ENCODE data around the gene ALG3.
A peak's percentile ranks its signal among the peaks of the same experiment; 100 is the strongest.

Gene ALG3

DNA sequence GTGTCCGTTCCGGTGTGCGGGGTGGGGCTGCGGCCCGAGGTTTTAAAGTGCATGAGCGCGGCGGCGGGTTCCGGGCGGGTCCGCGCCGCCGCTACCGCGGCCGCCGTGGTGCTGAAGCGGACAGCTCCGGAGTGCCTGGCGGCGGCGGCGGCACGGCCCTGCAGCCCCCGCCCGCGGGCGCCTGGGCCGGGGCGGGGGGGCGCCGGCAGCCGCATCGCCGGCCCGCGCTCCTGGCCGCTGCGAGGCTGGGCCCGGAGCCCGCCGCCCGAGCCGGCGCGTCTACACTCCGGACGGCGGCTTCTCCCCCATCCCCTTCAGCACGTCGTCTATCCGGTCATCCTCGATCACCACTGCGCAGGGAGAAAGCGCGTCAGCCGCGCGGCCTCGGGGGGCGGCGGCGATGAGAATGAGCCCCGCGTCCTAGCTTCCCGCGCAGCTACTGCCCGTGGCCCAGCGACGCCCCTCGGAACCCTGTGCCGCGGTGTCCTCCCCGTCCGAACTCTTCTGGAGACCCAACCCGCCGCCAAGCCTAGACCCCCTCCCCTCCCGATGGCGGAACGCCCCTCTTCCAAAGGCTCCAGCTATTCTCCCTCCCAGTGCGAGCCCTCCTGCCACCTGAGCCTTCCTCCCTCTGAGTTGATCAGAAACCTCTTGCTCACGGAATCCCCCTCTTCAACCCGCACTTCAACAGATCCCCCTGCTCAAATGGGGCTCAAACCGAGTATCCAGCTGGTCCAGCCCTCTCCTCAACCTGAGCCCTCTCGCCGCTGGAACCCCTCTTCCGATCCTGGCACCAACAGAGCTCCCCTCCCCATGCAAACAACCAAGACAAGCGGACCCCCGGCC, 11.3 kb upstream of the ALG3 start:
- Histone ChIP-seq H3K4me1 (ENCODE audit: control insufficient read depth, insufficient read depth, low read length) (peaks cover 6% of the 10 kb centered on the region), H3K9ac (ENCODE audit: low read depth, low read length) (no peak overlapping the region), H3K9me3 (ENCODE audit: control insufficient read depth, insufficient read depth, low read length) (no peaks in the 10 kb centered on the region), H3K36me3 (ENCODE audit: control insufficient read depth, insufficient read depth, low read length) (0 out of 2 replicates have a peak, but pooled peaks cover 5% of the 10 kb centered on the region), H3K27ac (ENCODE audit: low read depth, low read length) (no peak overlapping the region), H3K27me3 (ENCODE audit: control insufficient read depth, insufficient read depth, low read length) (peaks cover 53% of the 10 kb centered on the region), H3K4me3 (ENCODE audit: low read depth, low read length) (peak overlapping the region; percentile 73)

GRCh38 chr3:184259396-184259877, 10.7 kb upstream of the ALG3 start:
- H3K27me3 ChIP-seq (ENCODE audit: control insufficient read depth, insufficient read depth, low read length): peaks cover 53% of the 10 kb centered on the region
- no peak overlapping the region for H3K27ac ChIP-seq (ENCODE audit: low read depth, low read length)
- H3K9me3 ChIP-seq (ENCODE audit: control insufficient read depth, insufficient read depth, low read length): no peaks in the 10 kb centered on the region
- H3K4me3 ChIP-seq (ENCODE audit: low read depth, low read length): peak overlapping the region; percentile 33; the same call in 1 of the 2 replicates
- peaks cover 6% of the 10 kb centered on the region for H3K4me1 ChIP-seq (ENCODE audit: control insufficient read depth, insufficient read depth, low read length)
- 0 out of 2 replicates have a peak, but pooled peaks cover 5% of the 10 kb centered on the region for H3K36me3 ChIP-seq (ENCODE audit: control insufficient read depth, insufficient read depth, low read length)
- no peak overlapping the region for H3K9ac ChIP-seq (ENCODE audit: low read depth, low read length)

GRCh38 chr3:184258926-184259325, 10.2 kb upstream of the ALG3 start:
- H3K9me3 ChIP-seq (ENCODE audit: control insufficient read depth, insufficient read depth, low read length): no peaks in the 10 kb centered on the region
- H3K4me3 ChIP-seq (ENCODE audit: low read depth, low read length): no peak overlapping the region
- peaks cover 6% of the 10 kb centered on the region for H3K4me1 ChIP-seq (ENCODE audit: control insufficient read depth, insufficient read depth, low read length)
- peaks cover 53% of the 10 kb centered on the region for H3K27me3 ChIP-seq (ENCODE audit: control insufficient read depth, insufficient read depth, low read length)
- no peak overlapping the region for H3K27ac ChIP-seq (ENCODE audit: low read depth, low read length)
- H3K9ac ChIP-seq (ENCODE audit: low read depth, low read length): no peak overlapping the region
- H3K36me3 ChIP-seq (ENCODE audit: control insufficient read depth, insufficient read depth, low read length): 0 out of 2 replicates have a peak, but pooled peaks cover 5% of the 10 kb centered on the region

DNA sequence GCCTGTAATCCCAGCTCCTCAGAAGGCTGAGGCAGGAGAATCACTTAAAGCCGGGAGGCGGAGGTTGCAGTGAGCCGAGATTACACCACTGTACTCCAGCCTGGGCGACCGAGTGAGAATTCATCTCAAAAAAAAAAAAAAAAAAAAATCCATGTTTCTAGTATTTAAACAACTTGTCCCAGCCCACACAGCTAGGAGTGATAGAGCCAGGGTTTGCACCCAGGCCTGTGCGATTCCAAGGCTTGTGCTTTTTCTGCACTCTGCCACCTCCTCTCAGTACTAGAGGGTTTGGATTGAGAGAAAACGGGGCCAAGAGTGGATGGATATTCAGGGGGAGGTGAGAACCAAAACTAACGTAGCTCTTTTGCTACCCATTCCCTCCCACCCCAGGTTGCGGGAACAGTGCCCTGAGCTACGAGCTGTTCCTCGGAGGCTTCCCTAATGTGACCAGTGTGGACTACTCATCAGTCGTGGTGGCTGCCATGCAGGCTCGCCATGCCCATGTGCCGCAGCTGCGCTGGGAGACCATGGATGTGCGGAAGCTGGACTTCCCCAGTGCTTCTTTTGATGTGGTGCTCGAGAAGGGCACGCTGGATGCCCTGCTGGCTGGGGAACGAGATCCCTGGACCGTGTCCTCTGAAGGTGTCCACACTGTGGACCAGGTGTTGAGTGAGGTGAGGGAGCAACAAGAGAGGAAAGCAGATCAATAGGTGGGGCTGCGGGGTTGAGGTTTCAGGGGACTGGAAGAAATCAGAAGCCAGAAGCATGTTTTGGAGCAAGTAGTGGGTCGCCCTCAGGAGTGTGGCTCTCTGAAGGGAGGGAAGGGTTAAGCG, 8.5 kb upstream of the ALG3 start:
- Histone ChIP-seq H3K9me3 (ENCODE audit: control insufficient read depth, insufficient read depth, low read length) (no peaks in the 10 kb centered on the region), H3K36me3 (ENCODE audit: control insufficient read depth, insufficient read depth, low read length) (0 out of 2 replicates have a peak, but pooled peaks cover 5% of the 10 kb centered on the region), H3K4me1 (ENCODE audit: control insufficient read depth, insufficient read depth, low read length) (no peaks in the 10 kb centered on the region), H3K27me3 (ENCODE audit: control insufficient read depth, insufficient read depth, low read length) (peaks cover 40% of the 10 kb centered on the region), H3K9ac (ENCODE audit: low read depth, low read length) (no peak overlapping the region), H3K27ac (ENCODE audit: low read depth, low read length) (no peak overlapping the region), H3K4me3 (ENCODE audit: low read depth, low read length) (no peak overlapping the region)

GRCh38 chr3:184255291-184256039, 6.7 kb upstream of the ALG3 start:
- Histone ChIP-seq H3K4me3 (ENCODE audit: low read depth, low read length) (no peak overlapping the region), H3K27ac (ENCODE audit: low read depth, low read length) (no peak overlapping the region)

DNA sequence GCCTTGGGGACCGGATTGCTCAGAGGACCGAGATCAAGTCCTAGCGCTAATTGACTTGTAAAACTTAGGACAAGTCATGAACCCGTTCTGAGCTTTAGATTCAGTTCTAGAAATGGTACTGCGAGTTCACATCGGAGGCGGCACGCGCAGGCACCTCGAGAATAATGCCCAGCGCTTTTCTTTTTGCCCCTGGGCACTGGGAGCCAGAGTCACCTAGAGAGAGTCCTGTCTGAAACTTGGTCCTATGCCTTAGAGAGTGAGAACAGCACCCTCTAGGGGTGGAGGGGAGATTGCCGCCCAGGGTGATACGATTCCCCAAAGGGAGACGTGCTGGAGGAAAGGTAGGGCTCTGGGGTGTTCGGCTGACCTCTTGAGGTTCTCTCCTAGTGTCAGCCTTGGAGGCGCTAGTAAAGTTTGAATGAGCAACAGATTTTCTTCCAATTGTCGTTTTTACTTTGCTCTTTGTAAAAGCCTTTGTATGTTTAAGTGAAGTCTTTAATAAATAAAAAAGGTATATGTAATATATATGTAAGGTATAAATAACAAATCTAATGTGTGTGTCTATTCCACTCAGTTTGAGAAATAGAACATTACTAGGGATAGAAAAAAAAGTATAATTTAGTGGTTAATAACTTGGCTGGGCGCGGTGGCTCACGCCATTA, 1.5 kb upstream of the ALG3 start:
- peaks cover 7% of the 10 kb centered on the region for H3K36me3 ChIP-seq (ENCODE audit: control insufficient read depth, insufficient read depth, low read length)
- peak overlapping the region; percentile 84 for H3K27ac ChIP-seq (ENCODE audit: low read depth, low read length)
- no peaks in the 10 kb centered on the region for H3K27me3 ChIP-seq (ENCODE audit: control insufficient read depth, insufficient read depth, low read length)
- peak overlapping the region; percentile 93 for H3K9ac ChIP-seq (ENCODE audit: low read depth, low read length)
- H3K9me3 ChIP-seq (ENCODE audit: control insufficient read depth, insufficient read depth, low read length): no peaks in the 10 kb centered on the region
- H3K4me1 ChIP-seq (ENCODE audit: control insufficient read depth, insufficient read depth, low read length): no peaks in the 10 kb centered on the region
- peak overlapping the region; percentile 79 for H3K4me3 ChIP-seq (ENCODE audit: low read depth, low read length)

More at GRCh38 chr3:184255291-184256039, 6.7 kb upstream of the ALG3 start:
- H3K36me3 ChIP-seq (ENCODE audit: control insufficient read depth, insufficient read depth, low read length): 0 out of 2 replicates have a peak, but pooled peaks cover 5% of the 10 kb centered on the region
- peaks cover 26% of the 10 kb centered on the region for H3K27me3 ChIP-seq (ENCODE audit: control insufficient read depth, insufficient read depth, low read length)
- no peak overlapping the region for H3K9ac ChIP-seq (ENCODE audit: low read depth, low read length)
- H3K9me3 ChIP-seq (ENCODE audit: control insufficient read depth, insufficient read depth, low read length): no peaks in the 10 kb centered on the region
- H3K4me1 ChIP-seq (ENCODE audit: control insufficient read depth, insufficient read depth, low read length): no peaks in the 10 kb centered on the region

- Histone ChIP-seq H3K27ac (ENCODE audit: low read depth, low read length) (peak within 1 kb of the TSS; percentile 97), H3K9ac (ENCODE audit: low read depth, low read length) (peak within 1 kb of the TSS; percentile 93), H3K4me3 (ENCODE audit: low read depth, low read length) (peak within 1 kb of the TSS; percentile 79), H3K36me3 (ENCODE audit: control insufficient read depth, insufficient read depth, low read length) (peaks cover 14% of the 10 kb centered on the region), H3K4me1 (ENCODE audit: control insufficient read depth, insufficient read depth, low read length) (no peaks in the 10 kb centered on the region), H3K9me3 (ENCODE audit: control insufficient read depth, insufficient read depth, low read length) (no peaks in the 10 kb centered on the region), H3K27me3 (ENCODE audit: control insufficient read depth, insufficient read depth, low read length) (no peaks in the 10 kb centered on the region)
Measured at GRCh38 chr3:184249412-184250166, 827 bp upstream of the ALG3 start, which contains the start of gene EEF1AKMT4. TSS of gene EEF1AKMT4 (plus strand) at chr3:184249672. CDS start at chr3:184249695, 23 bp downstream.

DNA sequence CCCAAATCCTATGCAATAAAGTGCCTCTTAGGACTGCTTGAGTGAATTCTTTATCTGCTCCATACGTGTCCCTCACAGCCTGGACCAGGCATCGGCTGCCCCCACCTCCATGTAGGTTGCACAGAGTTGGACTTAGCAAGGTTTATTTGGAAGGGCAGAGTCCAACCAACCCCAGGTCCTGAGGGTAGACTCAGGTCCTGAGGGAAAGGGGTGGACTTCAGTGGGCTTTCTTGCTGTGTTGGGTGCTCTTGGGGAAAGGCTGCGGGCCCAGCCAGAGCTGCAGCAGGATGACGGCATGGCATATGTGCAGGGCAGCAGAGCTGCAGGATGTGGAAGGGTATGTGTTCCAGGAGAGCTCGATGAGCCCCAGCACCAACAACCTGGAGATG, 6.5 kb downstream of the ALG3 start:
- no peaks in the 10 kb centered on the region for H3K4me1 ChIP-seq (ENCODE audit: control insufficient read depth, insufficient read depth, low read length)
- no peak overlapping the region for H3K4me3 ChIP-seq (ENCODE audit: low read depth, low read length)
- no peaks in the 10 kb centered on the region for H3K9me3 ChIP-seq (ENCODE audit: control insufficient read depth, insufficient read depth, low read length)
- H3K36me3 ChIP-seq (ENCODE audit: control insufficient read depth, insufficient read depth, low read length): peaks cover 38% of the 10 kb centered on the region
- H3K27me3 ChIP-seq (ENCODE audit: control insufficient read depth, insufficient read depth, low read length): peaks cover 6% of the 10 kb centered on the region; the same call in 1 of the 2 replicates
- H3K27ac ChIP-seq (ENCODE audit: low read depth, low read length): no peak overlapping the region
- H3K9ac ChIP-seq (ENCODE audit: low read depth, low read length): no peak overlapping the region

GRCh38 chr3:184241447-184242296, 7.1 kb downstream of the ALG3 start:
- peak overlapping the region; percentile 52; the same call in 1 of the 2 replicates for H3K4me3 ChIP-seq (ENCODE audit: low read depth, low read length)
- H3K4me1 ChIP-seq (ENCODE audit: control insufficient read depth, insufficient read depth, low read length): no peaks in the 10 kb centered on the region
- H3K9ac ChIP-seq (ENCODE audit: low read depth, low read length): no peak overlapping the region
- H3K27ac ChIP-seq (ENCODE audit: low read depth, low read length): no peak overlapping the region
- peaks cover 38% of the 10 kb centered on the region for H3K36me3 ChIP-seq (ENCODE audit: control insufficient read depth, insufficient read depth, low read length)
- no peaks in the 10 kb centered on the region for H3K9me3 ChIP-seq (ENCODE audit: control insufficient read depth, insufficient read depth, low read length)
- H3K27me3 ChIP-seq (ENCODE audit: control insufficient read depth, insufficient read depth, low read length): peaks cover 6% of the 10 kb centered on the region; the same call in 1 of the 2 replicates
